ENCODE measurements around the gene GPATCH8.

Gene GPATCH8

GRCh38 chr17:44351464-44351863 lies 151.7 kb downstream of the GPATCH8 start:
- Histone ChIP-seq H3K4me2 (ENCODE audit: low read depth, low read length, poor library complexity, severe bottlenecking) (no peak overlapping the region), H3K27me3 (ENCODE audit: insufficient read depth, low read length, poor library complexity, severe bottlenecking) (no peaks in the 10 kb centered on the region), H3K79me2 (ENCODE audit: insufficient read depth, low read length) (no peaks in the 10 kb centered on the region), H4K20me1 (ENCODE audit: insufficient read depth, low read length, poor library complexity, severe bottlenecking) (no peaks in the 10 kb centered on the region), H3K4me1 (ENCODE audit: insufficient read depth, low read length, poor library complexity, severe bottlenecking) (peaks cover 5% of the 10 kb centered on the region), H3K9me2 (replicated peaks; ENCODE audit: low read depth, low read length) (no peaks in the 10 kb centered on the region), H3K9ac (ENCODE audit: low read depth, low read length, poor library complexity, severe bottlenecking) (no peak overlapping the region), H3K36me3 (ENCODE audit: insufficient read depth, low read length) (no peaks in the 10 kb centered on the region), H3K4me3 (ENCODE audit: low read length, poor library complexity, severe bottlenecking) (no peak overlapping the region), H3K9me3 (ENCODE audit: insufficient read depth, low read depth, low read length) (no peaks in the 10 kb centered on the region), H2AFZ (ENCODE audit: low read length) (no peak overlapping the region), H3F3A (ENCODE audit: low read depth) (no peaks in the 10 kb centered on the region)
- TF ChIP-seq, protein P1, sequence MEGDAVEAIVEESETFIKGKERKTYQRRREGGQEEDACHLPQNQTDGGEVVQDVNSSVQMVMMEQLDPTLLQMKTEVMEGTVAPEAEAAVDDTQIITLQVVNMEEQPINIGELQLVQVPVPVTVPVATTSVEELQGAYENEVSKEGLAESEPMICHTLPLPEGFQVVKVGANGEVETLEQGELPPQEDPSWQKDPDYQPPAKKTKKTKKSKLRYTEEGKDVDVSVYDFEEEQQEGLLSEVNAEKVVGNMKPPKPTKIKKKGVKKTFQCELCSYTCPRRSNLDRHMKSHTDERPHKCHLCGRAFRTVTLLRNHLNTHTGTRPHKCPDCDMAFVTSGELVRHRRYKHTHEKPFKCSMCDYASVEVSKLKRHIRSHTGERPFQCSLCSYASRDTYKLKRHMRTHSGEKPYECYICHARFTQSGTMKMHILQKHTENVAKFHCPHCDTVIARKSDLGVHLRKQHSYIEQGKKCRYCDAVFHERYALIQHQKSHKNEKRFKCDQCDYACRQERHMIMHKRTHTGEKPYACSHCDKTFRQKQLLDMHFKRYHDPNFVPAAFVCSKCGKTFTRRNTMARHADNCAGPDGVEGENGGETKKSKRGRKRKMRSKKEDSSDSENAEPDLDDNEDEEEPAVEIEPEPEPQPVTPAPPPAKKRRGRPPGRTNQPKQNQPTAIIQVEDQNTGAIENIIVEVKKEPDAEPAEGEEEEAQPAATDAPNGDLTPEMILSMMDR (conservative IDR thresholded peaks at IDR 0.05; ENCODE audit: low read length) = no peak
- TF ChIP-seq EZH2phosphoT487 (IDR thresholded peaks at IDR 0.05; ENCODE audit: borderline replicate concordance) = no peak

DNA sequence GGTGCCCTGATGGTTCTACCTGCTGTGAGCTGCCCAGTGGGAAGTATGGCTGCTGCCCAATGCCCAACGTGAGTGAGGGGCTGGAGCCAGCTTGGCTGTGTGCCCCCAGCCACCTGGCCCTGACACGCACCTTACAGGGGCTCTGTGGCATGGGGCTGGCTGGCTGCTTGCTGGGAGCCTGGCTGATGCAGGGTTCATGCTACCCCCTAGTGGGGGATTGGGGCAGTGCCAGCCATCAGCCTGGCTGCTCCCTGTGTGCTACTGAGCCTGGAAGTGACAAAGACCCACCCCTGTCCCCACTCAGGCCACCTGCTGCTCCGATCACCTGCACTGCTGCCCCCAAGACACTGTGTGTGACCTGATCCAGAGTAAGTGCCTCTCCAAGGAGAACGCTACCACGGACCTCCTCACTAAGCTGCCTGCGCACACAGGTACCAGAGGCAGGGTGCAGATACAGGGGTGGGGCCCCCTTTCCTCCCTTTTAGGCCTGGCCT lies 152.4 kb downstream of the GPATCH8 start:
- peaks cover 5% of the 10 kb centered on the region for H3K4me1 ChIP-seq (ENCODE audit: insufficient read depth, low read length, poor library complexity, severe bottlenecking)
- no peaks in the 10 kb centered on the region for H3K36me3 ChIP-seq (ENCODE audit: insufficient read depth, low read length)
- H3K4me2 ChIP-seq (ENCODE audit: low read depth, low read length, poor library complexity, severe bottlenecking) = no peak overlapping the region
- no peaks in the 10 kb centered on the region for H3K9me3 ChIP-seq (ENCODE audit: insufficient read depth, low read depth, low read length)
- no peaks in the 10 kb centered on the region for H3K27me3 ChIP-seq (ENCODE audit: insufficient read depth, low read length, poor library complexity, severe bottlenecking)
- no peaks in the 10 kb centered on the region for H3K79me2 ChIP-seq (ENCODE audit: insufficient read depth, low read length)
- no peak overlapping the region for H2AFZ ChIP-seq (ENCODE audit: low read length)
- TF ChIP-seq, protein P1 (conservative IDR thresholded peaks at IDR 0.05; ENCODE audit: low read length) = peak; percentile 81
- no peak for TF ChIP-seq EZH2phosphoT487 (IDR thresholded peaks at IDR 0.05; ENCODE audit: borderline replicate concordance)
- H3K9me2 ChIP-seq (replicated peaks; ENCODE audit: low read depth, low read length) = no peaks in the 10 kb centered on the region
- no peak overlapping the region for H3K4me3 ChIP-seq (ENCODE audit: low read length, poor library complexity, severe bottlenecking)
- no peak overlapping the region for H3K9ac ChIP-seq (ENCODE audit: low read depth, low read length, poor library complexity, severe bottlenecking)
- no peaks in the 10 kb centered on the region for H4K20me1 ChIP-seq (ENCODE audit: insufficient read depth, low read length, poor library complexity, severe bottlenecking)
- no peaks in the 10 kb centered on the region for H3F3A ChIP-seq (ENCODE audit: low read depth)

DNA sequence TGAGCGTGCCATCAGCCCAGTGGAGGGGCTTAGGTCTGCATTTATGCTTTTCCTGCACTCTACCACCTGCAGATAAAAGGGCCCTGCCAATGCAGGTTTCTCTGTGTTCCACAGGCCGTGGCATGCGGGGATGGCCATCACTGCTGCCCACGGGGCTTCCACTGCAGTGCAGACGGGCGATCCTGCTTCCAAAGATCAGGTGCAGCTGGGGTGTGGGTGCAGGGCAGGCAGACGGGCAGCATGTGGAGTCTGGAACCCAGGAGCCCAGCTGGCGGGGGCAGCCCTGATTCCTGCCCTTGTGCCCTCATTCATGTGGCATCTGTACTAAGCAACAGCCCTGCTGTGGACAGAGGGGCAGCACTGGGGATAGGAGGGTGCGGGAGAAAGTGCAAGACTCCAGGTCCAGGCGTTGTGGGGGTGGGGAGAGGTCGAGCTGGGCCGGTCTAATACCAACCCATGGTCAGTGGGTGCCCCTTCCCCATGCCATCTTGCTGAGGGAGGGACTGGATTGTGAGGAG lies 153.6 kb downstream of the GPATCH8 start:
- Histone ChIP-seq H3K4me2 (ENCODE audit: low read depth, low read length, poor library complexity, severe bottlenecking) (no peak overlapping the region), H3K27me3 (ENCODE audit: insufficient read depth, low read length, poor library complexity, severe bottlenecking) (no peaks in the 10 kb centered on the region), H3K4me1 (ENCODE audit: insufficient read depth, low read length, poor library complexity, severe bottlenecking) (peaks cover 5% of the 10 kb centered on the region), H3K4me3 (ENCODE audit: low read length, poor library complexity, severe bottlenecking) (no peak overlapping the region), H3K9me3 (ENCODE audit: insufficient read depth, low read depth, low read length) (no peaks in the 10 kb centered on the region), H3K9me2 (replicated peaks; ENCODE audit: low read depth, low read length) (no peaks in the 10 kb centered on the region), H4K20me1 (ENCODE audit: insufficient read depth, low read length, poor library complexity, severe bottlenecking) (no peaks in the 10 kb centered on the region), H3K36me3 (ENCODE audit: insufficient read depth, low read length) (no peaks in the 10 kb centered on the region), H3K79me2 (ENCODE audit: insufficient read depth, low read length) (no peaks in the 10 kb centered on the region), H2AFZ (ENCODE audit: low read length) (no peak overlapping the region), H3K9ac (ENCODE audit: low read depth, low read length, poor library complexity, severe bottlenecking) (no peak overlapping the region), H3F3A (ENCODE audit: low read depth) (no peaks in the 10 kb centered on the region)
- TF ChIP-seq EZH2phosphoT487 (IDR thresholded peaks at IDR 0.05; ENCODE audit: borderline replicate concordance) = no peak
- TF ChIP-seq, protein P1 (conservative IDR thresholded peaks at IDR 0.05; ENCODE audit: low read length) = no peak
